DMS 273 (cell line): ENCODE measurements around the gene EPB41L4B.

Experiments used
- DNase-seq: peaks from one replicate; lab custom pipeline; 2025; ENCODE audit not compliant: unreplicated experiment; lab: John Stamatoyannopoulos, UW

Gene EPB41L4B

DNA sequence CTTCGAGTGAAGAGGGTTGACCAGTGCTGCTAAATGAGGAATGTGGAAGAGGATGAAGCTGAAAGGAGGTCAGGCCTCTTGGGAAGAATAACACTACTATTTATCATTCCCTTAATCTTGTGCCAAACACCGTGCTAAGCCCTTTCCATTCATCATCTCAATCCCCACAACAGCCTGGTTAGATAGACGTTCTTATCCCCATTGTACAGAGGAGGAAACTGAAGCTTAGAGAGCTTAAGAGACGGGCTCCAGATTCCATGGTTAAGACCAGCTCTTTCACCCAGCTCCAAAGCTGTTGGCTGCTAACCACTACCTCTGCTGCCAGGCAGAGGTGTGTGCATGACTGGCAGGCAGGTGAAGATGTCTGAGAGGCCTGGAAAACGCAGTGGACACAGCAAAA, 868 bp upstream of the EPB41L4B start:
- DNase-seq: no peak

- peak; percentile 77 for DNase-seq
Observed at GRCh38 chr9:109320331-109320741, 523 bp downstream of the EPB41L4B start.

- peak; percentile 70 for DNase-seq
Observed at GRCh38 chr9:109319626-109320241, 1.1 kb downstream of the EPB41L4B start.

GRCh38 chr9:109319017-109319625, 1.7 kb downstream of the EPB41L4B start:
- peak; percentile 76 for DNase-seq

- peak; percentile 60 for DNase-seq
Observed at GRCh38 chr9:109317979-109318741, 2.7 kb downstream of the EPB41L4B start.

DNA sequence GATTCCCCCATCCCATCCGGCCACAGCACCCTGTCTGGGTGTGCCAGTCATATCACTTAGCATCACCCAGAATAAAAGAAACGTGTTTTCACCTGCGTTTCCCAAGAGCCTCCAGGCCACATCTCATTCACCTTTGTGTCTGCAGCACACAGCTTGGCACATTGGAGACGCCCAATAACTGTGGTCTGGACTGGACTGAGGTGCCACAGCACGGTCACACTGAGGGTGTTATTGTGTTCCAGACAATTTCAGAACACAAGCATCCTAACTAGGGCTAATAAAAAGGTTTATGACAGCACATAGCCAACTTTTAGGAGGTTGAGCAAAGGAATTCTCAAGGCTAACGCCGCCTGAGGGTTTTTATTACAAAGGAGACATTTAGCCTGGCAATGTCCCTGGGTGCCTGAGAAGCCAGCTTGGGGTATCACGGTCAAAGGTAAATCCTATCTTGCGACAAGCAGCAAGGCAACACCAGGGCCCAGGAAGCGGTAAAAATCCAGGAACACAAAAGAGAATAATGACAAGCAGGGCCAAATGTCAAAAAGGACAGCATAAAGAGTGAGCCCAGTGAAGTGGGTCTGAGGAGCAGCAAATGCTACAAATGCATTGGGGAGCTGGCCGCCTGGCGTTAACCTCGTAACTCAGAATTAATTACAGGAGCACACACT, 3.4 kb downstream of the EPB41L4B start:
- no peak for DNase-seq

DNA sequence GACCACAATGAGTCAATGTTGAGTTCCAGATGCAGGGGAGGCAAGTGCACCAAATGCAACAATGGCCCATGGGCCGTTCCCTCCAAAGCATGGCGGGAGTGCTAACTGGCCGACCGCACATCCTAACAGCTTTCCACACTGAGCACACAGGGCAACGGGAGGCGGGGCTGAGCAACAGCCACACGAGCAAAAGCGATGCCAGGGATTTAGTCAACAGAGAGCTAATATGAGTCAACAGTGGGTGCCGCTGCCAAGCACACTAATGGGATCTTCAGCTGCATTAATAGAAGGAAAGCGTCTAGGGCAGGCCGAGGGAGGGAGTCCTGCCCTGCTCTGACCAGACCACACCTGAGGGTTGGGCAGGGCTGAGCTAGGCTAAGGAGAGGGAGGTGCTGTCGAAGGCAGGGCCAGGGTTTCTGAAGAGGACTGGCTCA, 4.6 kb downstream of the EPB41L4B start:
- DNase-seq: peak; percentile 94

GRCh38 chr9:109315480-109316206, 5.2 kb downstream of the EPB41L4B start:
- DNase-seq: no peak

DNA sequence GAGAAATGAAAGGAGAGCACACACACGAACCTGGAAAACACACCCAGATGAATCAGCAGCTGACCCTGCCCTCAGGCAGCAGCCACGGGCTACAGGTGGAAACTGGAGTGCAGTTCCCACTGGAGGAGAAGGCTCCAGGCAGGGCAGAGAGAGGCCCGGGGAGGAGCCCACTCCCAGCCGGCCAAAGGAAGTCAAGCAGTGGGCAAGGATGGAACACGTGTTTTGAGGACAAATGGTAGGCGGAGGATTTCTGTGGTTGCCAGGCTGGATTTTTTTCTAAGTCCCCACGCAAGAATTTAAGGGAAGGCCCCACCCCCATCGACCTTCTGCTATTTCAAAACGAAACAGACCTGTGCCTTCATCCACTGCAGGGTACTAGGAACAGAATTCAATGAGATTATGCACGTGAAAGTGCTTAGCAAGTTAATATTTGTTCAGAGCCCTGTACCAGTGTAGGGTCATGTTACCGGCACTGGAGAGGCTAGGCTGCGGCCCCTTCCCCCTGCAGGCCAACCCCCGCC, 6.8 kb downstream of the EPB41L4B start:
- DNase-seq: peak; percentile 38

GRCh38 chr9:109313351-109313750, 7.5 kb downstream of the EPB41L4B start:
- peak; percentile 20 for DNase-seq

GRCh38 chr9:109312783-109313182, 8.1 kb downstream of the EPB41L4B start:
- DNase-seq: no peak

GRCh38 chr9:109311731-109312130, 9.1 kb downstream of the EPB41L4B start:
- DNase-seq: peak; percentile 89

DNA sequence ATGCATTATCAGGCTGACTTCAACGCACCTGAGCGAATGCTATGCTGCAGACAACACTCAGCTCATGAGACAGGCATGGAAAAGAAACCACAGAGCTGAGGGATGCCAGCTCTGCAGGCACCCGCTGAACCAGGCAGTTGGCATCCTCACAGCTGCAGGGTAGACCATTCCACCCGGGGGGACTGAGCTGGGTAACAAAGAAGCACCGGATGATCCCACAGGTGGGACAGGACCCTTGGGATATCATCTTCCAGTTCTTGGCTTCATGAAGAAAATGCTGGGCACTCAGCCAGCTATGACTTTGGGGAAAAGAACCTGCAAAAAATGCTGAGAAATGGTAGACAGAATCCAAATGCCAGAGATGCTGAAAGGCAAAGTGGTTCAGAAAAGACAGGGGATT, 9.6 kb downstream of the EPB41L4B start:
- DNase-seq: peak; percentile 87

DNA sequence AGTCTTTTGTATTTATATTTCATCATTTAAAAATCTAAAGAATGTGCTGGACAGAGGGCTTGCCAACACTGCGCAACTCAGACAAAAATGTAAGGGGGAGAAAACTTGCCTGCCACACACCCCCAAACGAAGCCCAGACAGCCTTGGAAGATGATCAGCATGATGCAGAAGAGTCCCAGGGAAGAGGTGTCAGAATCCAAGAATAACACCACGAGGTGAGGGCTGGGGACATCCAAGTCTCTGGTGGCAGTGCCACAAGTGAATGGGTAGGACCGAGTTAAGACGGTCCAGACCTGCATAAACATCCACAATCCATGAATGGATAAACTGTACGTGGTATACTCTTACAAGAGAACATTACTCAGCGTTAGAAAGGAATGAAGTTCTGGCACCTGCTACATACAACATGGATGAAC, 10.4 kb downstream of the EPB41L4B start:
- no peak for DNase-seq

GRCh38 chr9:109309282-109309681, 11.6 kb downstream of the EPB41L4B start:
- no peak for DNase-seq

DNA sequence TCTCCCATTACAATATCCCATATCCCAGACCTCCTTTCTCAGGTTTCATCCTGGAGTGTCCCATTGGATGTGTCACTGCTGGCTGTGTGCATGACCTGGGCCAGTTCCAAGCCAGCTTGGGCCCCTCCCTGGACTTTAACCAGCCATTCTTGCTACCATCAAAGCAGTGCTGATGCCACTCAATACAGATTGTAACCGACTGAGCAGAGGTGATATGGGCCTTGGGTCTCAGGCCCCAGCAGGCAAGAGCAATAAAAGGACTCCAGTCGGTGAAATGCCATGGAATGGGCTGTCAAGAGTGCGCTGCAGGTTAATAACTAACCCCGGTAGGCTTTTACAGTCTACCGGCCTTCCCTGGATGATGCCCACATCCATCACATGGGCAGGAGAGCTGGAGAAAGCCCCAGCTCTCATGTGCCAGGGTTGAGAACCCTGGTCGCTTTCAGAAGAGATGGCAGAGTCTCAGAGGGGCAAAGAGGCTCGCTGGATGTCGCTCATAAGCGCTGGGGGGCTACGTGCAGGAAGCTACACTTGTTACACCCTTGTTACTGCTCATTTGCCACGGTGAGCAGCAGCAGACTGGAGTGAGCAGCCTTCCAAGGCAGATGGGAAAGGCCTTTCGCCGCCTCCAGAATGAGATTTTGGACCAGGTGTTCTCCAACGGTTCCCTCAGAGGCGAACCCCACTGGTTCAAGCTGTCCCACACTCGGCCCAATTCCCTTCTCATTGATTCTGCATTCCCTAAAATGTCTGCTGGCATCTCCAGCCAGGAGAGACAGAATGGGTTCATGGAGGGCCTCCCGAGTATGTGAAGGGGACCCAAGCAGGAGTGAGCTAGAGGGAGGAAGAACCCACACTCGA, 13.2 kb downstream of the EPB41L4B start:
- DNase-seq: peak; percentile 72

- DNase-seq: no peak
Observed at GRCh38 chr9:109305801-109306200, 15.1 kb downstream of the EPB41L4B start.

GRCh38 chr9:109304347-109304746, 16.5 kb downstream of the EPB41L4B start:
- no peak for DNase-seq

GRCh38 chr9:109303900-109304299, 17.0 kb downstream of the EPB41L4B start:
- DNase-seq: no peak

DNA sequence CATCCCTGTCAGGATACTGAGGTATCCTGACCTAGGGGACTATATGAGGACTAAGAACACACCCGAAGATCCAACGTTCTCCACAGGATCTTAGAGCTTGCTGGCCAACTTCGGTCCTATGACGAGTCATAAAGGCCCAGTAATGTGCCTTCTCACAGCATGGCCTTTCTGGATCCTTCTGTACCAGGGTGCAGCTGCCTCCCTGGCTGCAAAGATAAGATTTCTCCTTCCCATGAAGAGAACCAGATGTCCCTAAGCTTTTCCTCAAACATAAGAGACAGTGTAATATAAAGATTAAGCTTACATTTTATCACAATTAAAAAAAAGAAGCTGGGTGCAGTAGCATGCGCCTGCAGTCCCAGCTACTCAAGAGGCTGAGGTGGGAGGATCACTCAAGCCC, 18.3 kb downstream of the EPB41L4B start:
- DNase-seq: no peak
